Measurements from ENCODE around the gene PHF24. TPM values are rescaled to one million over a fixed set of nuclear protein-coding genes. Genes with fewer than 3 reads are reported as not detected.

Gene PHF24
- total and polyA plus RNA-seq, 10 of the 15 experiments (the other 5 are each of a cell fraction or from before 2014, with no cell fraction given): 0.02 to 0.04 TPM; not detected in 8

DNA sequence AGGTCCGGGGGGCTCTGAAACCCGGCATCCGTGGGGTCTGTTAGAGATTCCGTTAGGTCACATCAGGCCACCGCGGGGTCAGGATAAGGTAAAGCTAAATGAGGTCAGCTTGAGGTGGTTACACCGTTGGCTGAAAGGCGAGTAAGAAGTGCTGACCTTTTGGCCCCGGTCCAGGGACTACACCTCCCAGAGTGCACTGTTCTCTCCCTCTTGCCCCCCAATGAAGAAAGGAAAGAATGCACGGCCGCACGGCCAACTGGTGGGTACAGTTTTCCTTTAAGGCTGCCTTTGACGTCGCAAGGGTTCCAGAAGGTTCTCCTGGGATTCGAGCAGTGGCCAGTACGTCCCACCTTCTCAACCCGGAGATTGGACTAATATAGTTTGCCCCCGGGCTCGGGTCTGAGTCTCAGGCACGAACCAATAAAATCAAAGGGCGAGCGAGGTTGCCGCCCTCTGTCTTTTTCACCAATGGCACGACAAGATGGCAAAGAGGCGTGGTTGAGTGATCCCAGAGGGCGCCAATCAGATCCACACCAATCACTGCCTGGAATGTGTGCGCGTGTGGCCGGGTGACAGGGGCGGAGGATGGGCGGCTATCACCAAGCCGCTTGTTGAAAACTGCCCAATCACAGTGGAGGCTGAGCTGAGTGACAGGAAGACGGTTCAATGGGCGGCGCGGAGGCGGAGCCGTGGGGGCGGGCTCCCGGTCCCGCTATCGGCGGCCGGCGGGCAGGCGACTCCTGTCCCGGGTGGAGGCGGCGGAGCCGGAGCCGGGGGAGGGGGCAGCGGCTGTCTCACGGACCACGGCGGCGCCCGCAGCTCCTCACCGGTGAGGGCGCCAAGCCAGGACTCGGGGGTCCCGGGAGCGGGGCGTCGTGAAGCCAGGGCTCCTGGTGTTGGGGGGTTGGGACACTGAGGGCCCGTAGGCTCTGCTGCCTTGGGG lies 31.2 kb downstream of the PHF24 start, which contains the start of gene DNAJB5 (continued):
- TF ChIP-seq IRF4 (IDR thresholded peaks at IDR 0.05; ENCODE audit: low read depth, low read length) (no peak), CREM (IDR thresholded peaks at IDR 0.05; ENCODE audit: low read depth) (peak; percentile 77), NFXL1 (IDR thresholded peaks at IDR 0.05; ENCODE audit: borderline replicate concordance) (no peak), CHD2 (IDR thresholded peaks at IDR 0.05; ENCODE audit: borderline replicate concordance, low read depth, low read length) (peak; percentile 96), JUNB (IDR thresholded peaks at IDR 0.05) (no peak), TBL1XR1 (IDR thresholded peaks at IDR 0.05; ENCODE audit: low read depth, low read length) (no peak), ZNF622 (IDR thresholded peaks at IDR 0.05) (no peak), RB1 (IDR thresholded peaks at IDR 0.05; ENCODE audit: borderline replicate concordance) (peak; percentile 48; the same call in 1 of the 2 replicates), FOXM1 (IDR thresholded peaks at IDR 0.05; ENCODE audit: low read depth, low read length) (no peak), SREBF2 (IDR thresholded peaks at IDR 0.05; ENCODE audit: low read length) (no peak), PAX5 (IDR thresholded peaks at IDR 0.05; ENCODE audit: borderline replicate concordance, low read depth, low read length) (no peak), EP300 (IDR thresholded peaks at IDR 0.05; ENCODE audit: borderline replicate concordance in 1 of 2, control insufficient read depth in 1 of 2, low read depth in 2 of 2, low read length in 2 of 2) (no peak), GATAD2B (conservative IDR thresholded peaks at IDR 0.05; ENCODE audit: low read depth) (peak; percentile 56), YBX1 (IDR thresholded peaks at IDR 0.05) (no peak), BCL11A (IDR thresholded peaks at IDR 0.05; ENCODE audit: low read depth, low read length) (no peak), HDAC6 (IDR thresholded peaks at IDR 0.05; ENCODE audit: unreplicated experiment) (no peak), DPF2 (IDR thresholded peaks at IDR 0.05) (peak; percentile 100)
- TF ChIP-seq, protein P1, sequence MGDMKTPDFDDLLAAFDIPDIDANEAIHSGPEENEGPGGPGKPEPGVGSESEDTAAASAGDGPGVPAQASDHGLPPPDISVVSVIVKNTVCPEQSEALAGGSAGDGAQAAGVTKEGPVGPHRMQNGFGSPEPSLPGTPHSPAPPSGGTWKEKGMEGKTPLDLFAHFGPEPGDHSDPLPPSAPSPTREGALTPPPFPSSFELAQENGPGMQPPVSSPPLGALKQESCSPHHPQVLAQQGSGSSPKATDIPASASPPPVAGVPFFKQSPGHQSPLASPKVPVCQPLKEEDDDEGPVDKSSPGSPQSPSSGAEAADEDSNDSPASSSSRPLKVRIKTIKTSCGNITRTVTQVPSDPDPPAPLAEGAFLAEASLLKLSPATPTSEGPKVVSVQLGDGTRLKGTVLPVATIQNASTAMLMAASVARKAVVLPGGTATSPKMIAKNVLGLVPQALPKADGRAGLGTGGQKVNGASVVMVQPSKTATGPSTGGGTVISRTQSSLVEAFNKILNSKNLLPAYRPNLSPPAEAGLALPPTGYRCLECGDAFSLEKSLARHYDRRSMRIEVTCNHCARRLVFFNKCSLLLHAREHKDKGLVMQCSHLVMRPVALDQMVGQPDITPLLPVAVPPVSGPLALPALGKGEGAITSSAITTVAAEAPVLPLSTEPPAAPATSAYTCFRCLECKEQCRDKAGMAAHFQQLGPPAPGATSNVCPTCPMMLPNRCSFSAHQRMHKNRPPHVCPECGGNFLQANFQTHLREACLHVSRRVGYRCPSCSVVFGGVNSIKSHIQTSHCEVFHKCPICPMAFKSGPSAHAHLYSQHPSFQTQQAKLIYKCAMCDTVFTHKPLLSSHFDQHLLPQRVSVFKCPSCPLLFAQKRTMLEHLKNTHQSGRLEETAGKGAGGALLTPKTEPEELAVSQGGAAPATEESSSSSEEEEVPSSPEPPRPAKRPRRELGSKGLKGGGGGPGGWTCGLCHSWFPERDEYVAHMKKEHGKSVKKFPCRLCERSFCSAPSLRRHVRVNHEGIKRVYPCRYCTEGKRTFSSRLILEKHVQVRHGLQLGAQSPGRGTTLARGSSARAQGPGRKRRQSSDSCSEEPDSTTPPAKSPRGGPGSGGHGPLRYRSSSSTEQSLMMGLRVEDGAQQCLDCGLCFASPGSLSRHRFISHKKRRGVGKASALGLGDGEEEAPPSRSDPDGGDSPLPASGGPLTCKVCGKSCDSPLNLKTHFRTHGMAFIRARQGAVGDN (IDR thresholded peaks at IDR 0.05): no peak
- TF ChIP-seq, protein P2, sequence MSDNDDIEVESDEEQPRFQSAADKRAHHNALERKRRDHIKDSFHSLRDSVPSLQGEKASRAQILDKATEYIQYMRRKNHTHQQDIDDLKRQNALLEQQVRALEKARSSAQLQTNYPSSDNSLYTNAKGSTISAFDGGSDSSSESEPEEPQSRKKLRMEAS (IDR thresholded peaks at IDR 0.05; ENCODE audit: low read depth, low read length): peak; percentile 4; the same call in 1 of the 2 replicates
- TF ChIP-seq, protein P3, sequence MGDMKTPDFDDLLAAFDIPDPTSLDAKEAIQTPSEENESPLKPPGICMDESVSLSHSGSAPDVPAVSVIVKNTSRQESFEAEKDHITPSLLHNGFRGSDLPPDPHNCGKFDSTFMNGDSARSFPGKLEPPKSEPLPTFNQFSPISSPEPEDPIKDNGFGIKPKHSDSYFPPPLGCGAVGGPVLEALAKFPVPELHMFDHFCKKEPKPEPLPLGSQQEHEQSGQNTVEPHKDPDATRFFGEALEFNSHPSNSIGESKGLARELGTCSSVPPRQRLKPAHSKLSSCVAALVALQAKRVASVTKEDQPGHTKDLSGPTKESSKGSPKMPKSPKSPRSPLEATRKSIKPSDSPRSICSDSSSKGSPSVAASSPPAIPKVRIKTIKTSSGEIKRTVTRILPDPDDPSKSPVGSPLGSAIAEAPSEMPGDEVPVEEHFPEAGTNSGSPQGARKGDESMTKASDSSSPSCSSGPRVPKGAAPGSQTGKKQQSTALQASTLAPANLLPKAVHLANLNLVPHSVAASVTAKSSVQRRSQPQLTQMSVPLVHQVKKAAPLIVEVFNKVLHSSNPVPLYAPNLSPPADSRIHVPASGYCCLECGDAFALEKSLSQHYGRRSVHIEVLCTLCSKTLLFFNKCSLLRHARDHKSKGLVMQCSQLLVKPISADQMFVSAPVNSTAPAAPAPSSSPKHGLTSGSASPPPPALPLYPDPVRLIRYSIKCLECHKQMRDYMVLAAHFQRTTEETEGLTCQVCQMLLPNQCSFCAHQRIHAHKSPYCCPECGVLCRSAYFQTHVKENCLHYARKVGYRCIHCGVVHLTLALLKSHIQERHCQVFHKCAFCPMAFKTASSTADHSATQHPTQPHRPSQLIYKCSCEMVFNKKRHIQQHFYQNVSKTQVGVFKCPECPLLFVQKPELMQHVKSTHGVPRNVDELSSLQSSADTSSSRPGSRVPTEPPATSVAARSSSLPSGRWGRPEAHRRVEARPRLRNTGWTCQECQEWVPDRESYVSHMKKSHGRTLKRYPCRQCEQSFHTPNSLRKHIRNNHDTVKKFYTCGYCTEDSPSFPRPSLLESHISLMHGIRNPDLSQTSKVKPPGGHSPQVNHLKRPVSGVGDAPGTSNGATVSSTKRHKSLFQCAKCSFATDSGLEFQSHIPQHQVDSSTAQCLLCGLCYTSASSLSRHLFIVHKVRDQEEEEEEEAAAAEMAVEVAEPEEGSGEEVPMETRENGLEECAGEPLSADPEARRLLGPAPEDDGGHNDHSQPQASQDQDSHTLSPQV (IDR thresholded peaks at IDR 0.05): no peak
- TF ChIP-seq, protein P4, sequence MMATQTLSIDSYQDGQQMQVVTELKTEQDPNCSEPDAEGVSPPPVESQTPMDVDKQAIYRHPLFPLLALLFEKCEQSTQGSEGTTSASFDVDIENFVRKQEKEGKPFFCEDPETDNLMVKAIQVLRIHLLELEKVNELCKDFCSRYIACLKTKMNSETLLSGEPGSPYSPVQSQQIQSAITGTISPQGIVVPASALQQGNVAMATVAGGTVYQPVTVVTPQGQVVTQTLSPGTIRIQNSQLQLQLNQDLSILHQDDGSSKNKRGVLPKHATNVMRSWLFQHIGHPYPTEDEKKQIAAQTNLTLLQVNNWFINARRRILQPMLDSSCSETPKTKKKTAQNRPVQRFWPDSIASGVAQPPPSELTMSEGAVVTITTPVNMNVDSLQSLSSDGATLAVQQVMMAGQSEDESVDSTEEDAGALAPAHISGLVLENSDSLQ (IDR thresholded peaks at IDR 0.05): peak; percentile 100
